ENCODE results near the gene KMT2C. TPM values are rescaled to one million over a fixed set of nuclear protein-coding genes. Genes with fewer than 3 reads are reported as not detected.
A peak's percentile ranks its signal among the peaks of the same experiment; 100 is the strongest.

The KMT2C gene
- total RNA-seq, 3 donors from 2014 or later (not counting 1 experiment from before 2014, with no cell fraction given): 159 to 177 (median 167) TPM

DNA sequence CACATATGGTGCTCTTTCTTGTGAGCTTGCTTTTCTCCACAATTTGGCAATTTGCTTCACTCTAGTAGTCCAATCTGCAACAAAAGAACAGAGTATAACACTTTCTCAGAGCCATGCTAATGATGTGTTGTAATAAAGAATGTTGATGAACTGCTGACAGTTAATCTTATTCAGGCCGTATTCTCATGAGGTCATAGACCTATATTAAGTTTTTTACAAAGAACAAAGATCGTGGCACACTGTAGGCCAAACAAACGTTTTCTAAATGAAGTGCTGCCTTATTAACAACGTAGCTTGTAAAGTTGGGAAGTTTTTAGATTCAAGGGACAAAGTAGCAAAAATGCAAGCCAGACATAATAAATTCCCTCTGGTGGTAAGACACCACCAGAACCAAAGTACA is 250.2 kb downstream of the KMT2C start:
- TF ChIP-seq, protein P1, sequence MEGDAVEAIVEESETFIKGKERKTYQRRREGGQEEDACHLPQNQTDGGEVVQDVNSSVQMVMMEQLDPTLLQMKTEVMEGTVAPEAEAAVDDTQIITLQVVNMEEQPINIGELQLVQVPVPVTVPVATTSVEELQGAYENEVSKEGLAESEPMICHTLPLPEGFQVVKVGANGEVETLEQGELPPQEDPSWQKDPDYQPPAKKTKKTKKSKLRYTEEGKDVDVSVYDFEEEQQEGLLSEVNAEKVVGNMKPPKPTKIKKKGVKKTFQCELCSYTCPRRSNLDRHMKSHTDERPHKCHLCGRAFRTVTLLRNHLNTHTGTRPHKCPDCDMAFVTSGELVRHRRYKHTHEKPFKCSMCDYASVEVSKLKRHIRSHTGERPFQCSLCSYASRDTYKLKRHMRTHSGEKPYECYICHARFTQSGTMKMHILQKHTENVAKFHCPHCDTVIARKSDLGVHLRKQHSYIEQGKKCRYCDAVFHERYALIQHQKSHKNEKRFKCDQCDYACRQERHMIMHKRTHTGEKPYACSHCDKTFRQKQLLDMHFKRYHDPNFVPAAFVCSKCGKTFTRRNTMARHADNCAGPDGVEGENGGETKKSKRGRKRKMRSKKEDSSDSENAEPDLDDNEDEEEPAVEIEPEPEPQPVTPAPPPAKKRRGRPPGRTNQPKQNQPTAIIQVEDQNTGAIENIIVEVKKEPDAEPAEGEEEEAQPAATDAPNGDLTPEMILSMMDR (IDR thresholded peaks at IDR 0.05): no peak
- no peaks in the 10 kb centered on the region for H3K4me1 ChIP-seq (ENCODE audit: control insufficient read depth, insufficient read depth, low read length)
- no peaks in the 10 kb centered on the region for H3K27me3 ChIP-seq (ENCODE audit: control insufficient read depth, insufficient read depth, low read length)
- Mint-ChIP-seq H3K36me3 (peaks cover 26% of the 10 kb centered on the region), H3K9me3 (no peaks in the 10 kb centered on the region), H3K4me1 (peaks cover 0 to 4% of the 10 kb centered on the region in 2 donors), H3K27me3 (ENCODE audit: low read depth in 2 of 2) (no peaks in the 10 kb centered on the region), H3K4me3 (no peak overlapping the region), H3K27ac (peak overlapping the region in 1 of 2 donors; percentile 18)
- WGBS (ENCODE audit: insufficient coverage): 87% methylated on average over 3 of the region's 4 CpGs
- no peak overlapping the region for H3K4me3 ChIP-seq (ENCODE audit: low read length)
- DNase-seq (no peak), ATAC-seq (no peak)
- H3K36me3 ChIP-seq (ENCODE audit: control insufficient read depth, insufficient read depth, low read length): peaks cover 64% of the 10 kb centered on the region
- no peak overlapping the region for H3K27ac ChIP-seq (ENCODE audit: low read length)
- H3K9me3 ChIP-seq (ENCODE audit: control insufficient read depth, insufficient read depth, low read length): no peaks in the 10 kb centered on the region
- intact Hi-C loops (cut with micrococcal nuclease): no loop called here

DNA sequence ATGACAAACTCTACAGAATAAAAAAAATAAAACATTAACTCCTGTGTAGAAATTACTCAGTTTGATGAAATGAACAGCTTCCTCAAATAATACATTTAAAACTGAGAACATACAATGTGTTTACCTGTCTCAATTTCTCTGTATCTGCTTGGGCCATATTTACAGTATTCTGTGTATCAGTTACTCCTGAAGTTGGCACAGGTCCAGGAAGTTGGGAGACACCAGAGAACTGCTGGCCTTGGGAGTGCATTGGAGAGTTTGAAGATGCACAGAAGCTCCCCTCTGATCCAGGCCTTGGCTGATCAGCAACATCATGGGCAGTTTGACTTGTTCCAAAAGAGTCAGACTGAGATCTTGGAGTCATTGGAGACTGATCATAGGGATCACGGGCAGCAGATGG is 255.2 kb downstream of the KMT2C start:
- Histone ChIP-seq H3K36me3 (ENCODE audit: control insufficient read depth, insufficient read depth, low read length) (peaks cover 84% of the 10 kb centered on the region), H3K27me3 (ENCODE audit: control insufficient read depth, insufficient read depth, low read length) (no peaks in the 10 kb centered on the region), H3K4me3 (ENCODE audit: low read length) (no peak overlapping the region), H3K27ac (ENCODE audit: low read length) (no peak overlapping the region), H3K4me1 (ENCODE audit: control insufficient read depth, insufficient read depth, low read length) (no peaks in the 10 kb centered on the region), H3K9me3 (ENCODE audit: control insufficient read depth, insufficient read depth, low read length) (no peaks in the 10 kb centered on the region)
- no peak for DNase-seq
- TF ChIP-seq, protein P1 (IDR thresholded peaks at IDR 0.05): no peak
- peaks cover 24% of the 10 kb centered on the region for H3K36me3 Mint-ChIP-seq
- ATAC-seq: no peak
- H3K9me3 Mint-ChIP-seq: no peaks in the 10 kb centered on the region
- 98% methylated on average over 1 of the region's 1 CpG for WGBS (ENCODE audit: insufficient coverage)
- no peak overlapping the region for H3K4me3 Mint-ChIP-seq
- peak overlapping the region in 1 of 2 donors; percentile 76 for H3K27ac Mint-ChIP-seq
- H3K4me1 Mint-ChIP-seq: peaks cover 4 to 5% of the 10 kb centered on the region in 2 donors
- intact Hi-C loops (cut with micrococcal nuclease): no loop called here
- no peaks in the 10 kb centered on the region for H3K27me3 Mint-ChIP-seq (ENCODE audit: low read depth in 2 of 2)

DNA sequence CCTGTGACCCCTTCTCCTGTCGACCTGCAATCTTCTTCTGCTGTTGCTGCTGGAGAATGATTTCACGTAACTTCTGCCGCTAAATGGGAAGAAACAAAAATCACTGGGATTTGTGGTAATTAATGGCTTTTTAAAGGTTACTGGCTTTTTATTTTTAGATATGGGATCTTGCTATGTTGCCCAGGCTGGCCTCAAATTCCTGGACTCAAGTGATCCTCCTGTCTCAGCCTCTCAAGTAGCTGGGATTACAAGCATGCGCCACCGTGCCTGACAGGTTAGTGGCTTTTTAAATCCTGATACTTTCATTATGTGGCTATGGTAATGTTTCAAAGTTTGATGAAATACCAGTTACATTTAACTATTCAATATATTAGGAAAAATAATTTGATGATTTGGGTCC is 255.8 kb downstream of the KMT2C start:
- no peak overlapping the region for H3K27ac Mint-ChIP-seq

More for the DNA sequence above, 255.8 kb downstream of the KMT2C start:
- 96% methylated on average over 5 of the region's 5 CpGs for WGBS (ENCODE audit: insufficient coverage)
- Mint-ChIP-seq H3K9me3 (no peaks in the 10 kb centered on the region), H3K27me3 (ENCODE audit: low read depth in 2 of 2) (no peaks in the 10 kb centered on the region), H3K36me3 (peaks cover 24% of the 10 kb centered on the region), H3K4me3 (no peak overlapping the region), H3K4me1 (peaks cover 4 to 5% of the 10 kb centered on the region in 2 donors)
- TF ChIP-seq, protein P1 (IDR thresholded peaks at IDR 0.05): no peak
- Histone ChIP-seq H3K27me3 (ENCODE audit: control insufficient read depth, insufficient read depth, low read length) (no peaks in the 10 kb centered on the region), H3K4me1 (ENCODE audit: control insufficient read depth, insufficient read depth, low read length) (no peaks in the 10 kb centered on the region), H3K4me3 (ENCODE audit: low read length) (no peak overlapping the region), H3K36me3 (ENCODE audit: control insufficient read depth, insufficient read depth, low read length) (peaks cover 85% of the 10 kb centered on the region), H3K9me3 (ENCODE audit: control insufficient read depth, insufficient read depth, low read length) (no peaks in the 10 kb centered on the region), H3K27ac (ENCODE audit: low read length) (no peak overlapping the region)
- intact Hi-C loops (cut with micrococcal nuclease): no loop called here
- DNase-seq (no peak), ATAC-seq (no peak)

Measured in natural killer cell (primary cell).